Thoracic aorta (tissue), 2 donors: ENCODE data around the gene GIPC3. TPM values are rescaled to one million over a fixed set of nuclear protein-coding genes. Genes with fewer than 3 reads are reported as not detected.
"Not testable (repeated sequence)": the region's sequence is repeated elsewhere in the genome, so short reads cannot be mapped to it uniquely, and the experiment has no call there.

Experiments
- ATAC-seq: fragments of 150-250 bp; one replicate; pipeline ENCODE4 v1.8.0; 2017; ENCODE audit warnings: low read depth; ENCODE audit not compliant: insufficient number of reproducible peaks, low FRiP score
- DNase-seq: peaks from one replicate; pipeline ENCODE4 v3.0.0-alpha.2; 2020; ENCODE audit warnings: low spot score
- H3K27ac ChIP-seq, 2 donors: fragments of 200-600 bp; sonication (generic); 1 replicate in 1 of 2; 2 replicates in 1 of 2; pipeline ENCODE4 v1.5.1; 2016; ENCODE audit warnings: mild to moderate bottlenecking in 2 of 2, moderate library complexity in 2 of 2
- H3K27me3 ChIP-seq: fragments of 200-600 bp; sonication (generic); replicated peaks from 2 replicates; pipeline ENCODE4 v1.6.0; 2016; ENCODE audit warnings: mild to moderate bottlenecking; ENCODE audit not compliant: insufficient read depth
- H3K36me3 ChIP-seq: fragments of 200-600 bp; sonication (generic); one replicate; pipeline ENCODE4 v1.5.1; 2016
- H3K4me1 ChIP-seq, 2 donors: fragments of 200-600 bp; sonication (generic); 1 replicate in 1 of 2; 2 replicates in 1 of 2; pipeline versions ENCODE4 v1.5.1 to v1.6.0; 2016; ENCODE audit warnings: low read depth in 2 of 2, mild to moderate bottlenecking in 1 of 2; ENCODE audit not compliant: control insufficient read depth in 1 of 2
- H3K4me3 ChIP-seq: fragments of 200-600 bp; sonication (generic); 2 replicates; pipeline ENCODE4 v1.5.1; 2016; ENCODE audit warnings: mild to moderate bottlenecking
- H3K9me3 ChIP-seq: fragments of 200-600 bp; sonication (generic); 2 replicates; pipeline ENCODE4 v1.5.1; 2016
- total RNA-seq, 2 donors: library from RNA; depleted of rRNA; stranded (reverse); fragments of >200 nt; gene quantifications; one replicate each; pipeline versions ENCODE4 v1.1.0 to v1.2.3, GENCODE V29; 2016
- TF ChIP-seq, protein P1 (sequence below): fragments of 200-600 bp; sonication (generic); IDR thresholded peaks from one replicate; pipeline ENCODE4 v1.5.1; 2019; ENCODE audit warnings: antibody characterized with exemption

Gene GIPC3
- total RNA-seq, 2 donors from 2014 or later: 1.1 to 1.6 TPM

DNA sequence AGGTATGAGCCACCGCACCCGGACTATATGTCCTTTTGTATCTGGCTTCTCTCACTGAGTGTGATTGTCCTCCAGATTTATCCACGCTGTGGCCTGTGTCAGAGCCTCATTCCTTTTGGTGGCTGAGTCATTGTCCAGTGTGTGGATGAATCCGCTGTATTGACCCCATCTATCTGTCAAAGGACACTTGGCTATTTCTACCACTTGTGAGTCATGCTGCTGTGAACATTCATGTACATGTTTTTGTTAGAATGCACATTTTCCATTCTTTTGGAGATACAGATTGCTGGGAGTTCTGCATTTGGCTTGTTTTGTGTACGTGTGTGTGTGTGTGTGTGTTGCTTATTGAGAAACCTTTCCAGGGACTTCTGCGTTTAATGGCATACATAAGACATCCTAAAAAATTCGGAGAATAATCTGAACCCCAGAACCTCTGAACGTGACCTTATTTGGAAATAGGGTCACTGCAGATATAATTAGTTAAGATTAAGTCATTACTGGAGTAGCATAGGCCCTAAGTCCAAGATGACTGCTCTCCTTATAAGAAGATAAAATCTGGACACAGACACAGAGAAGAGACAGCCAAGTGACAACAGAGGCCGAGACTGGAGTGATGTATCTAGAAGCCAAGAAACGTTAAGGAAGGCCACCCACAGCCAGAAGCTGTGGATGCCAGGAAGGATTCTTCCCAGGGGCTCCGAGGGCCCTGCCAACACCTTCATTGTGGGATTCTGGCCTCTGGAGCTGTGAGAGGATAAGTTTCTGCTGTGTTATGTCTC lies 4.9 kb upstream of the GIPC3 start:
- no peak for ATAC-seq

DNA sequence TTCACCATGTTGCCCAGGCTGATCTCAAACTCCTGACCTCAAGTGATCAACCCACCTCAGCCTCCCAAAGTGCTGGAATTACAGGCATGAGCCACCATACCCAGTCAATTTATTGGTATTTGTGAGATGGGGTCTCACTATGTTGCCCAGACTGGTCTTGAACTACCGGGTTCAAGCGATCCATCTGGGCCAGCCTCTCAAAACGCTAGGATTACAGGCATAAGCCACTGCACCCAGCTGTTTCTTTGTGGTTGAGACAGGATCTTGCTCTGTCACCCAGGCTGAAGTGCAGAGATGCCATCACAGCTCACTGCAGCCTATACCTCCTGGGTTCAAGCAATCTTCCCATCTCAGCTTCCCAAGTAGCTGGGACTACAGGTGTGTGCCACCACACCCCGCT lies 3.5 kb upstream of the GIPC3 start:
- not testable (repeated sequence) for H3K36me3 ChIP-seq, H3K27ac ChIP-seq, H3K4me3 ChIP-seq, ATAC-seq, DNase-seq, H3K9me3 ChIP-seq, H3K27me3 ChIP-seq
- peaks cover 0 to 25% of the 10 kb centered on the region in 2 donors for H3K4me1 ChIP-seq

More for the DNA sequence above, 4.9 kb upstream of the GIPC3 start:
- DNase-seq: no peak
- Histone ChIP-seq H3K4me1 (peaks cover 6 to 22% of the 10 kb centered on the region in 2 donors), H3K4me3 (no peak overlapping the region), H3K27ac (peak overlapping the region; percentile 9 to 15), H3K9me3 (no peaks in the 10 kb centered on the region), H3K36me3 (no peaks in the 10 kb centered on the region), H3K27me3 (no peaks in the 10 kb centered on the region)
- TF ChIP-seq, protein P1, sequence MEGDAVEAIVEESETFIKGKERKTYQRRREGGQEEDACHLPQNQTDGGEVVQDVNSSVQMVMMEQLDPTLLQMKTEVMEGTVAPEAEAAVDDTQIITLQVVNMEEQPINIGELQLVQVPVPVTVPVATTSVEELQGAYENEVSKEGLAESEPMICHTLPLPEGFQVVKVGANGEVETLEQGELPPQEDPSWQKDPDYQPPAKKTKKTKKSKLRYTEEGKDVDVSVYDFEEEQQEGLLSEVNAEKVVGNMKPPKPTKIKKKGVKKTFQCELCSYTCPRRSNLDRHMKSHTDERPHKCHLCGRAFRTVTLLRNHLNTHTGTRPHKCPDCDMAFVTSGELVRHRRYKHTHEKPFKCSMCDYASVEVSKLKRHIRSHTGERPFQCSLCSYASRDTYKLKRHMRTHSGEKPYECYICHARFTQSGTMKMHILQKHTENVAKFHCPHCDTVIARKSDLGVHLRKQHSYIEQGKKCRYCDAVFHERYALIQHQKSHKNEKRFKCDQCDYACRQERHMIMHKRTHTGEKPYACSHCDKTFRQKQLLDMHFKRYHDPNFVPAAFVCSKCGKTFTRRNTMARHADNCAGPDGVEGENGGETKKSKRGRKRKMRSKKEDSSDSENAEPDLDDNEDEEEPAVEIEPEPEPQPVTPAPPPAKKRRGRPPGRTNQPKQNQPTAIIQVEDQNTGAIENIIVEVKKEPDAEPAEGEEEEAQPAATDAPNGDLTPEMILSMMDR: no peak

DNA sequence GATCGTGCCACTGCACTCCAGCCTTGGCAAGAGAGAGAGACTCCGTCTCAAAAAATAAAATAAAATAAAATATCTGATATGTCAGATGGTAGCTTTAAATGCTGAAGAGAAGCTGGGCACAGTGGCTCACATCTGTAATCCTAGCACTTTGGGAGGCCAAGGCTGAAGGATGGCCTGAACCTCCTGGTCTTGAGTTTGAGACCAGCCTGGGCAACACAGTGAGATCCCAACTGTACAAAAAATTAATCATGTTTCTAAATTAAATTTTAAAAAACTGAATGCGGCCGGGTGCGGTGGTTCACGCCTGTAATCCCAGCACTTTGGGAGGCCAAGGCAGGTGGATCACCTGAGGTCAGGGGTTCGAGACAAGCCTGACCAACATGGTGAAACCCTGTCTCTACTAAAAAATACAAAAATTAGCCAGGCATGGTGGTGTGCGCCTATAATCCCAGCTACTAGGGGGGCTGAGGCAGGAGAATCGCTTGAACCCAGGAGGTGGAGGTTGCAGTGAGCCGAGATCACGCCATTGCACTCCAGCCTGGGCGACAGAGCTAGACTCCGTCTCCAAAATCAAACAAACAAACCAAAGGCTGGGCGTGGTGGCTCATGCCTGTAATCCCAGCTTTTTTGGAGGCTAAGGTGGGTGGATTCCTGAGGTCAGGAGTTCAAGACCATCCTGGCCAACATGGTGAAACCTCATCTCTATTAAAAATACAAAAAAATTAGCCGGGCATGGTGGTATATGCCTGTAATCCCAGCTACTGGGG lies 1.1 kb upstream of the GIPC3 start:
- H3K4me1 ChIP-seq: peaks cover 0 to 30% of the 10 kb centered on the region in 2 donors
- H3K9me3 ChIP-seq, H3K4me3 ChIP-seq, H3K36me3 ChIP-seq, H3K27me3 ChIP-seq, DNase-seq, ATAC-seq, H3K27ac ChIP-seq: not testable (repeated sequence)

DNA sequence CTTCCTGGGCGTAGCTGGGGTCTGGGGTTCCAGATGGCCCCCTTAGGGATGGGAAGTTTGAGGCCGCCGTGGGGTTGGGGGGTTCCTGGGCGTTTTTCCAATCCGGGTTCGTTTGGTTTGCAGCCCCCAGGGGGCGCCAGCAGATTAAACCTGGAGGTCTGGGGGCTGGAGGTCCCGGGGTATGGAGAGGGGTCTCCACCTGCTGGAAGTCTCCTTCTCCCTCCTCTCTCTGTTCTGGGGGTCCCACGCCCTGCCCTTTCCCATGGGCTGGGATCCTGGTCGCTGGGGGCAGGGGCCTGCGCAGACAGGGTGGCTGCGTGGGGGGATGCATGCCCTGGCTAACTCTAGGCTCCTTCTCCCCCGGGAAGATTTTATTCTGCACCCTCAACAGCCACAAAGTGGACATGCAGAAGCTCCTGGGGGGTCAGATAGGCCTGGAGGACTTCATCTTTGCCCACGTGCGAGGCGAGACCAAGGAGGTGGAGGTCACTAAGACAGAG lies 899 bp downstream of the GIPC3 start:
- ATAC-seq (no peak), DNase-seq (no peak)
- TF ChIP-seq, protein P1: peak; percentile 68
- H3K4me3 ChIP-seq: peak overlapping the region; percentile 57
- no peak overlapping the region for H3K27ac ChIP-seq
- H3K27me3 ChIP-seq: no peaks in the 10 kb centered on the region
- no peaks in the 10 kb centered on the region for H3K36me3 ChIP-seq
- peaks cover 0 to 22% of the 10 kb centered on the region in 2 donors for H3K4me1 ChIP-seq
- H3K9me3 ChIP-seq: no peaks in the 10 kb centered on the region

DNA sequence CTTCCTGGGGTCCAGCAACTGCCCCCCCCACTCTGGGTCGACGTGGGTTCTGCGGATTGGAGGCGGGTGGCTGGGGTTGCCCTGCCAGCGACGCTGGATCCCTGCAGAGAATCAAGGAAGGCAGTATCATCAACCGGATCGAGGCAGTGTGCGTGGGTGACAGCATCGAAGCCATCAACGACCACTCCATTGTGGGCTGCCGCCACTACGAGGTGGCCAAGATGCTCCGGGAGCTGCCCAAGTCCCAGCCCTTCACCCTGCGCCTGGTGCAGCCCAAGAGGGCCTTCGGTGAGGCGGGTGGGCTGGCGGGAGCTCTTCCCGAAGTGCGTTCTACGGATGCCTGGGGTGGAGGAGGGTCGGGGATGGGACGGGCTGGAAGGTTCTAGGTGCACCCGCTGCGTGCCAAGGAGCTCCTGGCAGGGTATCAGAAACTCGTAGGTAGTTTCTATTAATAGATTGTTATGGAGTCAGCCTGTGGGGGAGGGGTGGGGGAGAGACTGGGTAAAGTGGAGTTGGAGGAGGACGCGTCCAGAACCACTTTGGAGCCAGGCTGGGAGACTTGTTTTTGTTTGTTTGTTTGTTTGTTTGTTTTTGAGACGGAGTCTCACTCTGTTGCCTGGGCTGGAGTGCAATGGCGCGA lies 1.5 kb downstream of the GIPC3 start:
- ATAC-seq (no peak), DNase-seq (no peak)
- no peak overlapping the region for H3K4me3 ChIP-seq

More for the DNA sequence above, 1.5 kb downstream of the GIPC3 start:
- H3K9me3 ChIP-seq: no peaks in the 10 kb centered on the region
- H3K27ac ChIP-seq: no peak overlapping the region
- TF ChIP-seq, protein P1: no peak
- peaks cover 0 to 22% of the 10 kb centered on the region in 2 donors for H3K4me1 ChIP-seq
- no peaks in the 10 kb centered on the region for H3K36me3 ChIP-seq
- no peaks in the 10 kb centered on the region for H3K27me3 ChIP-seq
